IMR-90 (cell line): Measurements from ENCODE around the gene PDE6B. TPM values are rescaled to one million over a fixed set of nuclear protein-coding genes. Genes with fewer than 3 reads are reported as not detected.

Source experiments
- ATAC-seq: fragments of 200-7000 bp; cut with Tn5 transposase; 2 replicates; pipeline ENCODE4 v1.9.1; 2020; ENCODE audit warnings: low read depth, mild to moderate bottlenecking, moderate library complexity
- BruUV-seq: library from RNA; stranded (reverse); fragments of 400-500 nt; replicated peaks from 2 replicates; lab custom pipeline; 2021; lab: Mats Ljungman, UMichigan
- CTCF ChIA-PET: fragments of 300-600 bp; formaldehyde crosslinking; extraction: SDS; loops from one replicate; lab custom pipeline; 2021; ENCODE audit warnings: antibody characterized with exemption; lab: Yijun Ruan, JAX
- POLR2A ChIA-PET: fragments of 300-600 bp; sonication (Branson Sonifier 250); formaldehyde crosslinking; loops from one replicate; lab custom pipeline; 2022; ENCODE audit warnings: antibody characterized with exemption; ENCODE audit not compliant: unreplicated experiment; lab: Charles Lee
- DNase-seq: peaks from one replicate; pipeline ENCODE4 v3.0.0; 2013
- H2AFZ ChIP-seq: replicated peaks from 2 replicates; pipeline ENCODE3; 2013; ENCODE audit warnings: low read length, mild to moderate bottlenecking; ENCODE audit not compliant: poor library complexity
- H2AK5ac ChIP-seq: 2 replicates; pipeline ENCODE4 v1.6.1; 2013; ENCODE audit warnings: low read depth, low read length, inconsistent platforms
- H2AK9ac ChIP-seq: replicated peaks from 2 replicates; pipeline ENCODE3; 2013; ENCODE audit warnings: mild to moderate bottlenecking, low read depth, low read length, moderate library complexity; ENCODE audit not compliant: poor library complexity
- H2BK120ac ChIP-seq: 2 replicates; pipeline ENCODE4 v1.6.1; 2013; ENCODE audit warnings: low read depth, low read length, inconsistent platforms
- H2BK15ac ChIP-seq: 3 replicates; pipeline ENCODE4 v1.6.1; 2013; ENCODE audit warnings: low read depth, low read length, inconsistent platforms
- H2BK20ac ChIP-seq: 2 replicates; pipeline ENCODE4 v1.6.1; 2013; ENCODE audit warnings: low read depth, mild to moderate bottlenecking, inconsistent platforms, low read length, moderate library complexity
- H2BK5ac ChIP-seq: 2 replicates; pipeline ENCODE4 v1.6.1; 2013; ENCODE audit warnings: mild to moderate bottlenecking, low read depth, low read length, inconsistent platforms; ENCODE audit not compliant: poor library complexity, severe bottlenecking
- H3K14ac ChIP-seq: replicated peaks from 2 replicates; pipeline ENCODE4 v1.6.1; 2013; ENCODE audit warnings: low read depth, low read length, inconsistent platforms
- H3K18ac ChIP-seq: 2 replicates; pipeline ENCODE4 v1.6.1; 2013; ENCODE audit warnings: low read depth, low read length, control low read depth
- H3K23ac ChIP-seq: 2 replicates; pipeline ENCODE4 v1.6.1; 2013; ENCODE audit warnings: low read depth, low read length, inconsistent platforms
- H3K27ac ChIP-seq: 2 replicates; pipeline ENCODE4 v1.5.1; 2013; ENCODE audit warnings: mild to moderate bottlenecking, control low read depth, low read length; ENCODE audit not compliant: insufficient read depth
- H3K27me3 ChIP-seq: 2 replicates; pipeline ENCODE4 v1.6.1; 2013; ENCODE audit warnings: low read length; ENCODE audit not compliant: control insufficient read depth, insufficient read depth
- H3K36me3 ChIP-seq: 2 replicates; pipeline ENCODE4 v1.6.1; 2013; ENCODE audit warnings: low read length, mixed read lengths; ENCODE audit not compliant: control insufficient read depth, insufficient read depth
- H3K4ac ChIP-seq: 2 replicates; pipeline ENCODE4 v1.6.1; 2013; ENCODE audit warnings: low read depth, low read length, inconsistent platforms
- H3K4me1 ChIP-seq: 2 replicates; pipeline ENCODE4 v1.6.1; 2013; ENCODE audit warnings: low read length, mixed read lengths; ENCODE audit not compliant: control insufficient read depth, insufficient read depth
- H3K4me2 ChIP-seq: 2 replicates; pipeline ENCODE4 v1.6.1; 2013; ENCODE audit warnings: low read depth, mild to moderate bottlenecking, control low read depth, low read length, moderate library complexity
- H3K4me3 ChIP-seq: 2 replicates; pipeline ENCODE4 v1.5.1; 2013; ENCODE audit warnings: low read depth, mild to moderate bottlenecking, control low read depth, low read length, moderate library complexity; ENCODE audit not compliant: insufficient read depth
- H3K56ac ChIP-seq: 2 replicates; pipeline ENCODE4 v1.6.1; 2013; ENCODE audit warnings: low read length, inconsistent platforms; ENCODE audit not compliant: insufficient read depth; ENCODE audit errors: extremely low read depth
- H3K79me1 ChIP-seq, 2 experiments: 2 replicates each; pipeline ENCODE4 v1.6.1; 2013; ENCODE audit warnings: low read length in 2 of 2, inconsistent platforms in 1 of 2, low read depth in 1 of 2
- H3K9ac ChIP-seq: 2 replicates; pipeline ENCODE4 v1.6.1; 2013; ENCODE audit warnings: low read depth, low read length, control low read depth
- H3K9me1 ChIP-seq: 2 replicates; pipeline ENCODE4 v1.6.1; 2013; ENCODE audit warnings: low read length, inconsistent platforms; ENCODE audit not compliant: insufficient read depth
- H3K9me3 ChIP-seq: 2 replicates; pipeline ENCODE4 v1.6.1; 2013; ENCODE audit warnings: low read length; ENCODE audit not compliant: control insufficient read depth, insufficient read depth
- H4K20me1 ChIP-seq: 2 replicates; pipeline ENCODE4 v1.6.1; 2013; ENCODE audit warnings: low read length, inconsistent platforms; ENCODE audit not compliant: insufficient read depth
- H4K5ac ChIP-seq: 2 replicates; pipeline ENCODE4 v1.6.1; 2013; ENCODE audit warnings: mild to moderate bottlenecking, low read depth, low read length, control low read depth
- H4K8ac ChIP-seq, 2 experiments: 2 replicates each; pipeline ENCODE4 v1.6.1; 2013; ENCODE audit warnings: low read depth in 2 of 2, low read length in 2 of 2, control low read depth in 1 of 2, inconsistent platforms in 1 of 2
- H4K91ac ChIP-seq: 2 replicates; pipeline ENCODE4 v1.6.1; 2013; ENCODE audit warnings: low read depth, low read length, inconsistent platforms; ENCODE audit not compliant: insufficient read depth
- BHLHE40 ChIP-seq: fragments of 150-350 bp; IDR thresholded peaks from 2 replicates; pipeline ENCODE4 v1.6.1; 2016; ENCODE audit warnings: mild to moderate bottlenecking, low read depth, low read length
- CEBPB ChIP-seq: IDR thresholded peaks from 2 replicates; pipeline ENCODE4 v1.6.1; 2012; ENCODE audit warnings: low read depth, low read length, improper control_type of control experiment
- CHD1 ChIP-seq: IDR thresholded peaks from 2 replicates; pipeline ENCODE4 v1.6.1; 2012; ENCODE audit warnings: low read depth, low read length, improper control_type of control experiment
- CTCF ChIP-seq: conservative IDR thresholded peaks from 2 replicates; pipeline ENCODE4 v1.5.1; 2012; ENCODE audit warnings: mild to moderate bottlenecking, low read depth, low read length, improper control_type of control experiment
- ELK1 ChIP-seq: fragments of 150-350 bp; IDR thresholded peaks from 2 replicates; pipeline ENCODE4 v1.6.1; 2016; ENCODE audit warnings: low read depth, mild to moderate bottlenecking, low read length, moderate library complexity, borderline replicate concordance
- MAFK ChIP-seq: IDR thresholded peaks from 2 replicates; pipeline ENCODE4 v1.6.1; 2012; ENCODE audit warnings: low read depth, low read length, improper control_type of control experiment
- MAZ ChIP-seq: IDR thresholded peaks from 2 replicates; pipeline ENCODE4 v1.6.1; 2012; ENCODE audit warnings: low read depth, mild to moderate bottlenecking, low read length, improper control_type of control experiment, moderate library complexity, borderline replicate concordance
- MXI1 ChIP-seq: IDR thresholded peaks from 2 replicates; pipeline ENCODE4 v1.6.1; 2012; ENCODE audit warnings: low read depth, mild to moderate bottlenecking, low read length, moderate library complexity, borderline replicate concordance
- NFE2L2 ChIP-seq: fragments of 150-350 bp; IDR thresholded peaks from 2 replicates; pipeline ENCODE4 v1.6.1; 2016; ENCODE audit warnings: low read depth, mild to moderate bottlenecking, low read length
- RAD21 ChIP-seq: IDR thresholded peaks from 2 replicates; pipeline ENCODE4 v1.6.1; 2012; ENCODE audit warnings: low read length, improper control_type of control experiment
- SMC3 ChIP-seq: fragments of 150-350 bp; IDR thresholded peaks from 2 replicates; pipeline ENCODE4 v1.6.1; 2016; ENCODE audit warnings: low read depth, mild to moderate bottlenecking, antibody characterized with exemption, low read length, moderate library complexity
- WGBS, 2 experiments: methylation state at CpG; one replicate each; pipeline versions ENCODE4 v1.1.5 to v1.1.7; 2013; ENCODE audit warnings: missing lambda C conversion rate in 2 of 2; ENCODE audit not compliant: insufficient read length in 1 of 2; ENCODE audit errors: extremely low coverage in 2 of 2; 5-methylcytosine and 5-hydroxymethylcytosine counted together
- dilution Hi-C: fragments of 300-500 bp; cut with HindIII; formaldehyde crosslinking; loops from one replicate; pipeline ENCODE4 v1.14.3; 2018; ENCODE audit warnings: low sequenced_read_pairs; ENCODE audit not compliant: unreplicated experiment
- in situ Hi-C: fragments of 300-500 bp; cut with MboI; formaldehyde crosslinking; loops from 3 replicates; pipeline ENCODE4 v1.14.3; 2019; ENCODE audit warnings: low sequenced_read_pairs, inconsistent platforms, mixed read lengths
- intact Hi-C: fragments of 100-400 bp; cut with micrococcal nuclease; formaldehyde crosslinking; loops from 2 replicates; pipeline ENCODE4 v1.10.0; 2022
- polyA plus RNA-seq, 3 experiments: library from polyadenylated mRNA; depleted of rRNA; stranded (reverse); fragments of >200 nt; gene quantifications; 2 replicates each; pipeline ENCODE4 v1.2.3, GENCODE V29; 2012; ENCODE audit warnings: low replicate concordance in 1 of 3
- total RNA-seq: library from RNA; depleted of rRNA; stranded (reverse); fragments of >200 nt; gene quantifications from 2 replicates; pipeline ENCODE4 v1.2.3, GENCODE V29; 2012
- TF ChIP-seq, protein P1 (sequence below): fragments of 150-350 bp; IDR thresholded peaks from 2 replicates; pipeline ENCODE4 v1.6.1; 2017; ENCODE audit warnings: mild to moderate bottlenecking, antibody characterized with exemption, low read length, low read depth

Gene PDE6B
- total and polyA plus RNA-seq, 2 of the 4 experiments (the other 2 are of a cell fraction): under 0.01 TPM; not detected in 1

DNA sequence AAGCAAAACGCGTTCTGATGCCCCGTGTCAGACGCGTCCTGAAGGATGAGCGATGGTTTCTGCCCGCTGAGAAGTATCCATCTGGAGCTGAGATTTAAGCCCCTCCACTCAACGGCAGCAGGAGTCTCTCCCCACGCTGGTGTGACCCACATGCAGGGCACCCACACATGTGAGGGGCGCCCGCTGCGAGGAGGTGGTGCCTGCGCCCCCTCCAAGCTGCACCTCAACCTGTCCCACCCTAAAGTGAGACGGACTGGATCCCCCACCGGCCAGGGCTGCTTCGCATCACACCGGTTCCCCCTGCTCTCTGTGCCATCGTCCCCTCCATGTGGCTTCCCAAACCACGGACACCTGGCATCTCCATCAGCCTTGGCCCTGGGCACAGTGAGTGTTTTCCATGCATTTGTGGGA is 4.5 kb upstream of the PDE6B start:
- Histone ChIP-seq H2BK5ac (no peak overlapping the region), H3K4me3 (no peak overlapping the region), H2AK5ac (no peak overlapping the region), H3K9me3 (peaks cover 11% of the 10 kb centered on the region), H3K9ac (no peak overlapping the region), H2AFZ (no peak overlapping the region), H3K4me1 (no peaks in the 10 kb centered on the region), H3K4me2 (no peak overlapping the region), H4K91ac (no peak overlapping the region), H3K56ac (no peak overlapping the region), H3K14ac (no peak overlapping the region), H3K23ac (no peak overlapping the region), H2AK9ac (no peak overlapping the region), H4K8ac (no peak overlapping the region), H2BK15ac (no peak overlapping the region), H2BK20ac (no peak overlapping the region), H2BK120ac (no peak overlapping the region), H3K27ac (no peak overlapping the region), H3K4ac (no peak overlapping the region), H3K79me1 (no peaks in the 10 kb centered on the region), H3K9me1 (no peaks in the 10 kb centered on the region), H4K5ac (no peak overlapping the region), H4K20me1 (no peaks in the 10 kb centered on the region), H3K27me3 (no peaks in the 10 kb centered on the region), H3K18ac (no peak overlapping the region), H3K36me3 (no peaks in the 10 kb centered on the region)
- in situ Hi-C loops (no loop called here), intact Hi-C loops (no loop called here), dilution Hi-C loops (no loop called here)
- ChIA-PET POLR2A (no interaction called here), CTCF (no interaction called here)
- no peak for TF ChIP-seq BHLHE40
- TF ChIP-seq ELK1: no peak
- TF ChIP-seq, protein P1, sequence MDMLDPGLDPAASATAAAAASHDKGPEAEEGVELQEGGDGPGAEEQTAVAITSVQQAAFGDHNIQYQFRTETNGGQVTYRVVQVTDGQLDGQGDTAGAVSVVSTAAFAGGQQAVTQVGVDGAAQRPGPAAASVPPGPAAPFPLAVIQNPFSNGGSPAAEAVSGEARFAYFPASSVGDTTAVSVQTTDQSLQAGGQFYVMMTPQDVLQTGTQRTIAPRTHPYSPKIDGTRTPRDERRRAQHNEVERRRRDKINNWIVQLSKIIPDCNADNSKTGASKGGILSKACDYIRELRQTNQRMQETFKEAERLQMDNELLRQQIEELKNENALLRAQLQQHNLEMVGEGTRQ: no peak
- TF ChIP-seq CHD1: no peak
- TF ChIP-seq NFE2L2: no peak
- no peak for TF ChIP-seq MXI1
- TF ChIP-seq CEBPB: no peak
- TF ChIP-seq MAZ: no peak
- TF ChIP-seq CTCF: no peak
- TF ChIP-seq RAD21: no peak
- no peak for TF ChIP-seq SMC3
- no peak for TF ChIP-seq MAFK
- no TSS peak for BruUV-seq
- ATAC-seq (no peak), DNase-seq (no peak)
- WGBS, 2 experiments: 93% methylated on average over 5 of the region's 19 CpGs; no CpG with 5 or more reads in 1 of the 2 experiments
